ENCODE data around the gene MAST4. TPM values are rescaled to one million over a fixed set of nuclear protein-coding genes. Genes with fewer than 3 reads are reported as not detected.

MAST4 gene
- total RNA-seq, 2 donors from 2014 or later: 30.5 to 47.8 TPM

DNA sequence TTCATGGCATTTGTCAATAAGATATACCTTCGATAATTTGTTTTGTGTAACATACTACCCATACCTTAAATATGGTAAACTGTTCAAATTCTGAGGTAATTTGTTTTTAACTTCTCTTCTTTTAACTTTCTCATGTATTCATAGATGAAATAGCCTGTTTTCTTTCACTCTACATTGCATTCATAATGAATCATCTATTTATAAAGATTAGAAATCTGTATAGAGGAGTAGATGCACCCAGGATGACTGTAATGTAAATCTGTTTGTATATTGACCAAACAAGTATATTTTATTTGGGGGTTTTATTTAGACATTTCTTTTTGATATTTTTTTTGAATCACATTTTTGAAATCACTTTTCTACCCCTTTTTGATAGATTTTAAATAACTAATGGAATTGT, 455.8 kb downstream of the MAST4 start:
- Histone ChIP-seq H3K4me1 (ENCODE audit: control insufficient read depth in 1 of 2, low read depth in 2 of 2) (peaks cover 6 to 31% of the 10 kb centered on the region in 2 donors), H3K36me3 (no peaks in the 10 kb centered on the region), H3K27me3 (replicated peaks; ENCODE audit: insufficient read depth) (no peaks in the 10 kb centered on the region), H3K27ac (no peak overlapping the region), H3K9me3 (no peaks in the 10 kb centered on the region), H3K4me3 (no peak overlapping the region)
- DNase-seq (ENCODE audit: low spot score): no peak
- no peak for TF ChIP-seq CTCF (IDR thresholded peaks at IDR 0.05)
- ATAC-seq (ENCODE audit: insufficient number of reproducible peaks, low FRiP score, low read depth): no peak

DNA sequence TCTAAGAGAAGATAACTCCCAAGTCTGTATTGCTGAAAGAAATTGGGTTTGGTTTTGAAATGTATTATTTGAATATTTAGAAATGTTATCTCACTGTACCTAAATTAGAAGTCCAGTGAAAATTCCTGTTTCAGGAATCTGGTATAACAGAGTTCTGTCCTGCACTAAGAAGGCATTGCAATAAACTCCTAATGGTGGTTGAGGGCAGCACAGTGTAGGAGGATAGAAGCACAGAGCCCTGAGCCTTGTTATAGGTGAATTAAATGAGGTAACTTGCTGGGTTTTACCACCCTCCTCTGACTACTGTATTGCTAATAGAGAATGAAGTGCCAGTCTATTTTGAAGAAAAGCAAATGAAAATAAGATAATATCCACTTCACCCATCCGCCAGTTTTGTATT, 457.0 kb downstream of the MAST4 start:
- Histone ChIP-seq H3K4me1 (ENCODE audit: control insufficient read depth in 1 of 2, low read depth in 2 of 2) (peaks cover 0 to 24% of the 10 kb centered on the region in 2 donors), H3K27me3 (replicated peaks; ENCODE audit: insufficient read depth) (no peaks in the 10 kb centered on the region), H3K9me3 (no peaks in the 10 kb centered on the region), H3K4me3 (no peak overlapping the region), H3K27ac (no peak overlapping the region), H3K36me3 (no peaks in the 10 kb centered on the region)
- DNase-seq (ENCODE audit: low spot score) (no peak), ATAC-seq (ENCODE audit: insufficient number of reproducible peaks, low FRiP score, low read depth) (no peak)
- TF ChIP-seq CTCF (IDR thresholded peaks at IDR 0.05): no peak

DNA sequence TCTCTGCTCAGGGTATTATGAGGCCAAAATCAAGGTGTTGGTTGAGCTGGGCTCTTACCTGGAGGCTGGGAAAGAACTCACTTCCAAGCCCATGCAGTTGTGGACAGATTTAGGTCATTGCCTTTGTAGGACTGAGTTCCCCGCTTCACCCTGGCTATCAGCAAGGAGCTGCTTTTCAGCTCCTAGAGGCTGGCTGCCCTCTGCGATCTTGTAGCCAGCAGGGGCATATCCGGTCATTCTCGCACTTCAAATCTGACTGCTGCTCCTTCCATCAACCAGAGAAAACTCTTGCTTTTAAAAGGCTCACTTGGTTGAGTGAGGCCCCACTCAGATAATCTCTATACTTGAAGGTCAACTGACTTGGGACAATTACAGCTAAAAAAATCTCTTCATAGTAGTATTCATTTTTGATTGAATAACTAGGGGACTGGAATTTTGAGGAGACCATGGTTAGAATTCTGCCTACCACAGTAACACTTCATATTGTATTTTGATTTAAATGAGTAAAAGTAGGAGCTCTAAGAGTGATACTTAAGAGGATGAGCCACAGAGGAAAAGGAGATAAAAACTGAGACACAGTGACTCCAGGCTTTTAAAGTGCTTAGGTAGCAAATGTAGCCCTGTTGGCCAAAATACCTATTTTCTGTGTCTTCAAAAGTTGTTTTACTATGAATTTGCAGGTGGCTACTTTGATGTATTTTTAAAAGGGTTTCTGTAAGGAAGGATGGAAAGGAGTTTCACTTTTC, 463.0 kb downstream of the MAST4 start:
- Histone ChIP-seq H3K27ac (no peak overlapping the region), H3K9me3 (no peaks in the 10 kb centered on the region), H3K4me1 (ENCODE audit: control insufficient read depth in 1 of 2, low read depth in 2 of 2) (peaks cover 14 to 32% of the 10 kb centered on the region in 2 donors), H3K36me3 (no peaks in the 10 kb centered on the region), H3K27me3 (replicated peaks; ENCODE audit: insufficient read depth) (no peaks in the 10 kb centered on the region), H3K4me3 (no peak overlapping the region)
- no peak for ATAC-seq (ENCODE audit: insufficient number of reproducible peaks, low FRiP score, low read depth)
- TF ChIP-seq CTCF (IDR thresholded peaks at IDR 0.05): no peak
- DNase-seq (ENCODE audit: low spot score): no peak

DNA sequence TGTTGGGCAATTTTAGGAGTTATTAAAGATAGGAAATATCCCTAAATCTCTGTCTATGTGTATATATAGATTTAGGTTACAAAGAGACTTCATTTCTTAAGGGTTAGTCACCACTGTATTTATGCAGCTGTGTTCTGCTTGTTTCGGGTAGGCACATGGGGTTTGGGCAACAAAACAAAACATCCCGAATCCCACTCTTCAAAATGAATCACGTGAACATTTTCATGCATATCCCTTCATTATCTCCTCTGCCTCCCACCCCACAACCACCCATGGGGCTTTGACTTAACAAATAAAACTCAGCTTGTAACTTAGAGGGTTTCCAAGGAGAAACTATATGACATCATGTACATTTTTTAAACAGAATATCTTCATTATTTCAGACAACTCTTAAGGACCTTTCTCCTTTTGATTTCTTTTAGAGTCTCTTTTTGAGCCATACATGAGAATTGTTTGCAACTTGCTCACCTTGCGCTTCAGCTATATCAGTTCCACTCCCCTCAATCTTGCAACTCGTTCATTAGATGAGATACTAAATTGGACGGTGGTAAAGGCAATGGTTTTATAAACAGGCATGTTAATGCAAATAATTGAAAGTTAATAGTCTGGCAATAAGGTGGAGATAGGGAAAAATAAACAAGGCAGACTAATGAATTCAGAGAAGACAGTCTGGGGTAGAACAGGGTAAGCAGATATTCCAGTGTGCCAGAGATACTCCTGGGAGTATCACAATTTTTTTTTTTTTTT, 463.7 kb downstream of the MAST4 start:
- ATAC-seq (ENCODE audit: insufficient number of reproducible peaks, low FRiP score, low read depth): no peak
- Histone ChIP-seq H3K4me3 (no peak overlapping the region), H3K27me3 (replicated peaks; ENCODE audit: insufficient read depth) (no peaks in the 10 kb centered on the region), H3K36me3 (no peaks in the 10 kb centered on the region), H3K4me1 (ENCODE audit: control insufficient read depth in 1 of 2, low read depth in 2 of 2) (peaks cover 14 to 32% of the 10 kb centered on the region in 2 donors), H3K9me3 (no peaks in the 10 kb centered on the region), H3K27ac (no peak overlapping the region)
- DNase-seq (ENCODE audit: low spot score): no peak
- TF ChIP-seq CTCF (IDR thresholded peaks at IDR 0.05): no peak

DNA sequence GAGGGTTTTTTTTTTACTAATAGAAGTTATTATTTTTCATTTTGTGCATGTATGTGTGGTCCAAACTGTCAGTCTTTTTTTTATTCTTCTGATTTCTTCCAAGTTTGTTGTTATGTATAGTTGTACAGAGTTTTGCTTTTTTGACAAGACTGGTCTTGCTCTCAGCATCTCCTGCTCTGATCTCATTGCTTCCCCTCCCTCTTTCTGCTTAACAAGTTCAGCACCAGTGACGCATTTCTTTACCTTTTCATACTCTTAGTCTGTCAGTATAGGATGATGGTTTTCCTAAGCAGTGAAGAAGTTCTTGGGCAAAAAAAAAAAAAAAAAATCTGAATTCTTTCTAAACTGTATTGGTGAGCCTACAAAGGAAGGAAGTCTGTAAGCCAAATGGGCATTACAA, 465.3 kb downstream of the MAST4 start:
- H3K9me3 ChIP-seq: no peaks in the 10 kb centered on the region
- no peak overlapping the region for H3K27ac ChIP-seq
- no peak for TF ChIP-seq CTCF (IDR thresholded peaks at IDR 0.05)
- H3K36me3 ChIP-seq: no peaks in the 10 kb centered on the region
- DNase-seq (ENCODE audit: low spot score) (no peak), ATAC-seq (ENCODE audit: insufficient number of reproducible peaks, low FRiP score, low read depth) (no peak)
- peaks cover 14 to 32% of the 10 kb centered on the region in 2 donors for H3K4me1 ChIP-seq (ENCODE audit: control insufficient read depth in 1 of 2, low read depth in 2 of 2)
- H3K27me3 ChIP-seq (replicated peaks; ENCODE audit: insufficient read depth): no peaks in the 10 kb centered on the region
- H3K4me3 ChIP-seq: no peak overlapping the region

All from thoracic aorta (tissue), 2 donors.